ENCODE results near the gene FCN2. TPM values are rescaled to one million over a fixed set of nuclear protein-coding genes. Genes with fewer than 3 reads are reported as not detected.
A peak's percentile ranks its signal among the peaks of the same experiment; 100 is the strongest.

Gene FCN2
- total and polyA plus RNA-seq, 8 donors, result not detected

DNA sequence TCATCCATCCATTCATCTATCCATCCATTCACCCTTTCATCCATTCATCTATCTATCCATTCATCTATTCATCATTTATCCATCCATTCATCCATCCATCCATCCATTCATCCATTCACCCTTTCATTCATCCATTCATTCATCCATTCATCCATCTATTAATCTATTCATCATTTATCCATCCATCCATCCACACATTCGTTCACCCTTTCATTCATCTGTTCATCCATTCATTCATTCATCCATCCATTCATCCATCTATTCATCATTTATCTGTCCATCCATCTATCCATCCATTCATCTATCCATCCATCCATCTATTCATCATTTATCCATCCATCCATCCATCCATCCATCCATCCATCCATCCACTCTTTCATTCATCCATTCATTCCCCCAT, 33.9 kb upstream of the FCN2 start:
- intact Hi-C loops (cut with DNase I), result no loop called here
- H3K4me1 ChIP-seq, result no peaks in the 10 kb centered on the region
- H3K27me3 ChIP-seq, result no peaks in the 10 kb centered on the region
- ATAC-seq (no peak), DNase-seq (no peak)
- H3K9me3 ChIP-seq, result no peaks in the 10 kb centered on the region
- H3K36me3 ChIP-seq, result peaks cover 0 to 5% of the 10 kb centered on the region in 2 donors
- TF ChIP-seq CTCF (IDR thresholded peaks at IDR 0.05), result no peak
- H3K4me3 ChIP-seq, result no peak overlapping the region
- H3K27ac ChIP-seq, result no peak overlapping the region

DNA sequence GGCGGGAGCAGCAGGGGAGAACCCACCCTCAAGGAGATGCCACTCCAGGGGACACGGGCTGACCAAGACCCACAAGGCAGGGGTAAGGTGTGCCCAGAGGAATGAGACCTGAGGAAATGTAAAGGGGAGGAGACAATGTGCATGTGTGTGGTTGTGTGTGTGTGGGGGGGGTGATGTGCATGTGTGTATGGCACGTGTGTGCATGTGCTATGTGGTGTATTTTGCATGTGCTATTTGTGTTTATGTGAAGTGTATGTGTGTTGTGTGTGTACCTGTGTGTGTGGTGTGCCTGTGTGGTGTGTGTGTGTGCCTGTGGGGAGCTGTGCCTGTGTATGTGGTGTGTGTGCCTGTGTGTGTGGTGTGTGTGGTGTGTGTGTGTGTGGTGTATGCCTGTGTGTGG, 33.5 kb upstream of the FCN2 start:
- Histone ChIP-seq H3K36me3 (peaks cover 0 to 5% of the 10 kb centered on the region in 2 donors), H3K27me3 (no peaks in the 10 kb centered on the region), H3K27ac (no peak overlapping the region), H3K4me1 (no peaks in the 10 kb centered on the region), H3K4me3 (no peak overlapping the region), H3K9me3 (no peaks in the 10 kb centered on the region)
- no peak for DNase-seq
- intact Hi-C loops (cut with DNase I), result no loop called here
- TF ChIP-seq CTCF (IDR thresholded peaks at IDR 0.05), result no peak
- no peak for ATAC-seq

DNA sequence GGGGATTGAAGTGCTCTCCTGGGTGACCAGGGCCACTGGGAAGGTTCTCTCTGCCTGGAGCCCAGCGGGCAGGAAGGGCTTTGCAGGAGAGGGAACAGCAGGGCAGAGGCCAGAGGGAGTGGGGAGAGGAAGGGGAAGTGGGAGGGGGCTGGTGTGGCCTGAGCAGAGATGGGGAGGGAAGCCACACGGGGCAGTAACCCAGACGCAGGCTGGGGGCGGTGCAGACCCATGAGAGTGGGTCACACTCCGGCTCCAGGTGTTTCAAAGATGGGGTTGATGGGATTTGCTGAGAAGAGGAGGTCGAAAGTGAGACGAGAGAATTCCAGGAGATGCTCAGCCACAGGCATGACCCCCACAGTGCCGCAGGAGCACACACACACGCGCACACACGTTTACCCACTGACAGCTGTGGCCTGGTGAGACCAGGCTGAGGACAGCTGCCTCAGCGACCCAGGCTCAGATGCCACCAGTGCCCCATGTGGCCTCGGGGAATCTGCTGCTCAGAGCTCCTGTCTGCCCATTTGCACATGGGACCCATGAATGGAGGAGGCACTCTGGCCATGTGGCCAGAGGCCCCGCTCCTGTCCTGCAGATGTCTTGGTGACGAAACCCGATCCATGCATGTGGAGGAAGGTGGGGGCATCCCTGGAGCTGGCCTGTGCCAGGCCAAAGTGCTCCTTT, 32.7 kb upstream of the FCN2 start:
- Histone ChIP-seq H3K27ac (no peak overlapping the region), H3K27me3 (no peaks in the 10 kb centered on the region), H3K9me3 (no peaks in the 10 kb centered on the region), H3K4me1 (no peaks in the 10 kb centered on the region), H3K4me3 (no peak overlapping the region), H3K36me3 (no peaks in the 10 kb centered on the region)
- DNase-seq, result peak in 2 of 4 donors; percentile 22 to 59
- ATAC-seq, result no peak
- no peak for TF ChIP-seq CTCF (IDR thresholded peaks at IDR 0.05)
- intact Hi-C loops (cut with DNase I), result no loop called here

- Histone ChIP-seq H3K4me3 (no peak overlapping the region), H3K27me3 (no peaks in the 10 kb centered on the region), H3K36me3 (no peaks in the 10 kb centered on the region), H3K4me1 (no peaks in the 10 kb centered on the region), H3K27ac (no peak overlapping the region), H3K9me3 (no peaks in the 10 kb centered on the region)
- ATAC-seq (no peak), DNase-seq (no peak)
- intact Hi-C loops (cut with DNase I), result no loop called here
- TF ChIP-seq CTCF (IDR thresholded peaks at IDR 0.05), result no peak
Observed at GRCh38 chr9:134848504-134848903, 32.1 kb upstream of the FCN2 start.

DNA sequence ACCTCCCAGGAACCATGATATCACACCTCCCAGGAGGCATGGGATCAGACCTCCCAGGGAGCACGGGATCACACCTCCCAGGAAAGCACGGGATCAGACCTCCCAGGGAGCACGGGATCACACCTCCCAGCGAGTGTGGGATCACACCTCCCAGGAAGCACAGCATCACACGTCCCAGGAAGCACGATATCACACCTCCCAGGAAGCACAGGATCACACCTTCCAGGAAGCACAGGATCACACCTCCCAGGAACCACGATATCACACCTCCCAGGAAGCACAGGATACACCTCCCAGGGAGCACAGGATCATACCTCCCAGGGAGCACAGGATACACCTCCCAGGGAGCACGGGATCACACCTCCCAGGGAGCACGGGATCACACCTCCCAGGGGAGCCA, 30.0 kb upstream of the FCN2 start:
- intact Hi-C loops (cut with DNase I), result no loop called here
- no peak overlapping the region for H3K27ac ChIP-seq
- H3K9me3 ChIP-seq, result no peaks in the 10 kb centered on the region
- no peaks in the 10 kb centered on the region for H3K36me3 ChIP-seq
- no peak for DNase-seq
- no peak for ATAC-seq
- no peaks in the 10 kb centered on the region for H3K4me1 ChIP-seq
- no peak for TF ChIP-seq CTCF (IDR thresholded peaks at IDR 0.05)
- peaks cover 0 to 15% of the 10 kb centered on the region in 2 donors for H3K27me3 ChIP-seq
- H3K4me3 ChIP-seq, result no peak overlapping the region

All from left lung (tissue), 10 donors.